Stimulated activated naive CD8-positive, alpha-beta T cell treated with anti-CD3 and anti-CD28 coated beads, Interleukin-15, Interleukin-2, amounts not matched to agents 100 ng/mL and 50 ng/mL, for 24 hours (primary cell): ENCODE data around the gene ADAMTS12.
"Not testable (repeated sequence)": the region's sequence is repeated elsewhere in the genome, so short reads cannot be mapped to it uniquely, and the experiment has no call there.

Source experiments
- H3K27ac Mint-ChIP-seq: one replicate; pipeline ENCODE4 v1.8.0; 2021; ENCODE audit warnings: mild to moderate bottlenecking, mixed read lengths
- H3K27me3 Mint-ChIP-seq: one replicate; pipeline ENCODE4 v1.8.0; 2021; ENCODE audit warnings: mixed read lengths
- H3K36me3 Mint-ChIP-seq: one replicate; pipeline ENCODE4 v1.8.0; 2021; ENCODE audit warnings: low read depth, mixed read lengths
- H3K4me1 Mint-ChIP-seq: one replicate; pipeline ENCODE4 v1.8.0; 2021; ENCODE audit warnings: low read depth, mixed read lengths
- H3K4me3 Mint-ChIP-seq: one replicate; pipeline ENCODE4 v1.8.0; 2021; ENCODE audit warnings: mild to moderate bottlenecking, mixed read lengths
- H3K9me3 Mint-ChIP-seq: one replicate; pipeline ENCODE4 v1.8.0; 2021; ENCODE audit warnings: mixed read lengths

Gene ADAMTS12

DNA sequence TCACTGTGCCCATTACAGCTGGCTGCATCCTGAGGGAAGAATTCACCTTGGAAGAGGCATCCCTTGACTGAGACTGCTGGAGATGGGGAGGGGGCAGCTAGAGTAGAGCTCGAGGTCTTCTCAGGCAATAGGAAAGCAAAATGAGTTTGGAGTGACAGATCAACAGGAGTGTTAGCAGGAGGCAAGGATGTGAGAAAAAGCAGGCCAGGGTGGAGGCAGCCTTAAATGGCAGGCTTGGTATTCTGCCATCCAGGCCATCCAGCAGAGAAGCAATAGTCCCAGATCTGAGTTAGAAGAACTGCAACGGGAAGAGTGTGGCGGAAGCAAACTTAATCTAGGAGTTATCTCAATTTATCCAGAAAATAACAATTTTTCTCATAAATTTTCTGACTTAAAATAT lies 6.1 kb downstream of the ADAMTS12 start:
- Mint-ChIP-seq H3K36me3 (no peaks in the 10 kb centered on the region), H3K27me3 (peaks cover 17% of the 10 kb centered on the region), H3K4me1 (no peaks in the 10 kb centered on the region), H3K9me3 (no peaks in the 10 kb centered on the region), H3K27ac (no peak overlapping the region), H3K4me3 (no peak overlapping the region)

DNA sequence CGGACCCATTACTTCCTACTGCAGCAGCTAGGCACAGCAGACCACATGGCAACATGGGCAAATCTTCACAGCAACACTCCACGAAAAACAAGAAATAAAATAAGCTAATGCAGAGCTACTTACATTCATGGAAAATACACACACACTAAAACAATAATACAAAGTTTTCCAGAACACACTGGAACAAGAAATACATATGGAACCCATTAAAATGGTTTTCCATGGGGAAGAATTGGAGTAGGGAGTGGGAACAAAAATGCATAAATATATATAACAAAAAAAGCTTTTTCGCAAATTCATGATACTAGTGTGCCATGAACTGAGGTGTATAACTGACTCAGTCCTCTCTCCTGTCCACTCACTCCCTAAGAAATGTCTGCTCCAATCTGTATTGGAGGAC lies 8.3 kb downstream of the ADAMTS12 start:
- H3K4me1 Mint-ChIP-seq = no peaks in the 10 kb centered on the region
- no peaks in the 10 kb centered on the region for H3K36me3 Mint-ChIP-seq
- H3K4me3 Mint-ChIP-seq = no peak overlapping the region
- no peaks in the 10 kb centered on the region for H3K9me3 Mint-ChIP-seq
- H3K27me3 Mint-ChIP-seq = peaks cover 5% of the 10 kb centered on the region
- no peak overlapping the region for H3K27ac Mint-ChIP-seq

DNA sequence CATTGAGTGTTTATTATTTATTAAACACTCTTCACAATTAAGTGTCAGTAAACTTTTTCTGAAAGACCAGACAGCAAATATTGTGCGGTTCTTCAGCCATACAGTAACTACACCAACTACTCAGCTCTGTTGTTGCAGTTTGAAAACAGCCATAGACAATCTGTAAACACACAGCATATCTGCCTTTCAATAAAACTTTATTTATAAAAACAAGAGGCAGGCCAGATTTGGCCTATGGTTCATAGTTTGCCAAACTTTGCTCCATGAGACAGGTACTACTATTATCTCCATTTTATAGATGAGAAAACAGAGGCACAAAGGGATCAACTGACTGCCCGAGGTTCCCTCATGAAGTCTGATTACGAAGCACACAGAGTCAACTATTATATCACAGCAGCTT lies 11.5 kb downstream of the ADAMTS12 start:
- Mint-ChIP-seq H3K4me3 (no peak overlapping the region), H3K36me3 (no peaks in the 10 kb centered on the region), H3K4me1 (no peaks in the 10 kb centered on the region), H3K27me3 (no peaks in the 10 kb centered on the region), H3K9me3 (no peaks in the 10 kb centered on the region), H3K27ac (no peak overlapping the region)

DNA sequence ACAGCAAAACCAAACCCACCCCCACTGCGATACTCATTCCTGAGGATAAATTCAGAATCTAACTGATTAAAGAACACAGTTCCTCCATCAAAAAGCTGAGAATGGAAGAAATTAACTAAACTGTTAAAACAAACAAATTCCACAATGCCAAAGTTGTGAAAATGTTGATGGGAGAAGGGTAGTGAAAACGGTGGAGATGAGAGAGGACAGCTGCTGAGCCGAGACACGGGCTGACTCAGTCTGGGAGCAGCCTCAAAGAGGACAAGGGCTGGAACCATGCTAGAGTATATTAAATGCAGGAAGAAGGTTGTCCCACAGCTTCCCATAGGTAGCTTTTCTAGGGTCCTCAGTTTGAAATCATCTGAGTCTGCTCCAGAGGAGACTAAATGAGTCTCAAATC lies 14.3 kb downstream of the ADAMTS12 start:
- Mint-ChIP-seq H3K4me1 (no peaks in the 10 kb centered on the region), H3K4me3 (no peak overlapping the region), H3K27ac (no peak overlapping the region), H3K9me3 (no peaks in the 10 kb centered on the region), H3K27me3 (no peaks in the 10 kb centered on the region), H3K36me3 (no peaks in the 10 kb centered on the region)

DNA sequence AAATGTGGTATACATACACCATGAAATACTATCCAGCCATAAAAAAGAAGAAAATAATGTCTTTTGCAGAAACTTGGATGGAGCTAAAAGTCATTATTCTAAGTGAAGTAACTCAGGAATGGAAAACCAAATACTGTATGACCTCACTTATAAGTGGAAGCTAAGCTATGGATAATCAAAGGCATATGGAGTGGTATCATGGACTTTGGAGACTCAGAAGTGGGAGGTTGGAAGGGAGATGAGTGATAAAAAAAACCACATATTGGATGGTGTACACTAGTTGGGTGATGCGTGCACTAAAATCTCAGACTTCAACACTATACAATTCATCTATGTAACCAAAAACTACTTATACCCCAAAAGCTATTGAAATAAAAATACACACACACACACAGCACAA lies 24.5 kb downstream of the ADAMTS12 start:
- no peak overlapping the region for H3K4me3 Mint-ChIP-seq
- no peaks in the 10 kb centered on the region for H3K36me3 Mint-ChIP-seq
- no peak overlapping the region for H3K27ac Mint-ChIP-seq
- H3K4me1 Mint-ChIP-seq = no peaks in the 10 kb centered on the region
- H3K27me3 Mint-ChIP-seq = peaks cover 3% of the 10 kb centered on the region
- peaks cover 17% of the 10 kb centered on the region for H3K9me3 Mint-ChIP-seq

DNA sequence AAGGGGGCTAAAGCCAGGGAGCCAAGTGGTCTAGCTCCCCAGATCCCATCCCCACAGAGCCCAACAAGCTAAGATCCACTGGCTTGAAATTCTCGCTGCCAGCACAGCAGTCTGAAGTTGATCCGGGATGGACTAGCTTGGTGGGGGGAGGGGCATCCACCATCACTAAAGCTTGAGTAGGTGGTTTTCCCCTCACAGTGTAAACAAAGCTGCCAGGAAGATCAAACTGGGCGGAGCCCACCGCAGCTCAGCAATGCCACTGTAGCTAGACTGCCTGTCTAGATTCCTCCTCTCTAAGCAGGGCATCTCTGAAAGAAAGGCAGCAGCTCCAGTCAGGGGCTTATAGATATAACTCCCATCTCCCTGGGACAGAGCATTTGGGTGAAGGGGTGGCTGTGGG lies 32.6 kb downstream of the ADAMTS12 start:
- H3K9me3 Mint-ChIP-seq, H3K27ac Mint-ChIP-seq, H3K27me3 Mint-ChIP-seq, H3K4me1 Mint-ChIP-seq, H3K4me3 Mint-ChIP-seq, H3K36me3 Mint-ChIP-seq: not testable (repeated sequence)

DNA sequence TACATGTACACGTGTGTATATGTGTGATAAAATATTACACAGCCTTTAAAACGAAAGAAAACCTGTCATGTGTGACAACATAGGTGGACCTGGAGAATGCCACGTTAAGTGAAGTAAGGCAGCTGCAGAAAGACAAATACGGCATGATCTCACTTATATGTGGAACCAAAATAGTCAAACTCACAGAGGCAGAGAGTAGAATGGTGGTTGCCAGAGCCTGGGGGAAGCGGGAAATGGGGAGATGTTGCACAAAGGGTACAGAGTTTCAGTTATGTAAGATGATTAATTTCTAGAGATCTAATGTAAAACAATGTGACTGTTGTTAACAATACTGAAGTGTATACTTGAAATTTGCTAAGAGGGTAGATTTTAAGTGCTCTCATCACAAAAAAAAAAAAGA lies 34.8 kb downstream of the ADAMTS12 start:
- no peak overlapping the region for H3K4me3 Mint-ChIP-seq
- H3K4me1 Mint-ChIP-seq = peaks cover 9% of the 10 kb centered on the region
- H3K27ac Mint-ChIP-seq = no peak overlapping the region
- peaks cover 5% of the 10 kb centered on the region for H3K9me3 Mint-ChIP-seq
- no peaks in the 10 kb centered on the region for H3K36me3 Mint-ChIP-seq
- peaks cover under 1% of the 10 kb centered on the region for H3K27me3 Mint-ChIP-seq

DNA sequence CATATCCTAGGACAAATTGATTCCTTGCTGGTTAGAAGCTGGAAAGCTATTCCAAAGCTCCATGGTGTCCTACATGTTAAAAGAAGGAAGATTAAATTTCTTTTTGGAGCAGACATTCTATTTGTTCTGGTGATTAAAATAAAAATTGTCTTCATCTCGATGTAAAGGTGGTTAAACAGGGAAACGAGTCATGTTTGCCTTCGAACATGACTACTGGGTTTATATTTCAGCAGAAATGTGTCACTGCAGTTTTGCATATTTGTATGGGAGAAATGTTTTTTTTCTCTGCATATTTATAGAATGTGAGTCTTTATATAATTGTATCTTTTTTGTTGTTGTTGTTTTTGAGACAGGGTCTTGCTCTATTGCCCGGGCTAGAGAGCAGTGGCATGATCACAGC lies 36.4 kb downstream of the ADAMTS12 start:
- Mint-ChIP-seq H3K4me1 (peaks cover 11% of the 10 kb centered on the region), H3K36me3 (no peaks in the 10 kb centered on the region), H3K9me3 (no peaks in the 10 kb centered on the region), H3K4me3 (no peak overlapping the region), H3K27ac (no peak overlapping the region), H3K27me3 (peaks cover 4% of the 10 kb centered on the region)

DNA sequence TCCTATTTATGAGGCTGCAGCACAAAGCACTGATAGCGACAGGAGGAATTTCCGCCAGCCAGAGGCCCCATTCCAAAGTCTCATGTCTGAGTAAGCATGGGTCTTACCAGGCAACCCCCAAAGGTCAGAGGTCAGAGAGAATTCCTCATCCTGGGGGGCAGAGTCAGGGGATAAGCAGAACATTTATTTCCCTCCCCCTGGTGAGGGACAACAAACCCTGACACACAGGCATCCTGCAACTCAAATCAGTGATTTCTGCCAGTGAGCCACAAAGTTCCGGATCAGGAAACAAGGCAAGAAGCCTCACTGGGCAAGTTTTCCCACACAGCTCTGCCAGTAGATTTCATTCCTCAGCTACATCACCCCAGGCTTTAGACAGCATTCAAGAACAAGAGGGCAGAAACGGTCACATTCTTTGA lies 37.0 kb downstream of the ADAMTS12 start:
- no peak overlapping the region for H3K4me3 Mint-ChIP-seq
- no peak overlapping the region for H3K27ac Mint-ChIP-seq
- H3K27me3 Mint-ChIP-seq = peaks cover 4% of the 10 kb centered on the region
- no peaks in the 10 kb centered on the region for H3K36me3 Mint-ChIP-seq
- H3K4me1 Mint-ChIP-seq = peaks cover 17% of the 10 kb centered on the region
- H3K9me3 Mint-ChIP-seq = no peaks in the 10 kb centered on the region

DNA sequence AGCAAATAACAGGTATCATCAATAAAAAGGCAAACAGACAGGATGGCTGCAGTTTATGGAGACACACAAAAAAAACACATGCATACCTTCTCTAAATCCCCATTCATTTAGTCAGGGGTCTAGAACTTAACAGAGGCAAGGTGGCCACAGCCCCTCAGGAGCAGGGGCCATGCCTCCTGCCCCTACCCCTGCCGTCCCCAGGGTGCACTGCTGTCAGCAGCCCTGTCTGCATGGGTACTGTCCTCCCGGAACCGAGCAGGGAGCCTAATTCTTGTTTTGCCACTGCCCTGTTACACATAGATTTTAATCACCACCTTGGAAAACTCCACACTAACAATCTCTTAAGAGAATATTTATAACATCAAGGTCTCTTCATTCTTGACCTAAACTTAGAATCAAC lies 39.0 kb downstream of the ADAMTS12 start:
- Mint-ChIP-seq H3K27ac (no peak overlapping the region), H3K4me3 (no peak overlapping the region), H3K9me3 (no peaks in the 10 kb centered on the region), H3K27me3 (peaks cover 4% of the 10 kb centered on the region), H3K4me1 (peaks cover 12% of the 10 kb centered on the region), H3K36me3 (no peaks in the 10 kb centered on the region)

DNA sequence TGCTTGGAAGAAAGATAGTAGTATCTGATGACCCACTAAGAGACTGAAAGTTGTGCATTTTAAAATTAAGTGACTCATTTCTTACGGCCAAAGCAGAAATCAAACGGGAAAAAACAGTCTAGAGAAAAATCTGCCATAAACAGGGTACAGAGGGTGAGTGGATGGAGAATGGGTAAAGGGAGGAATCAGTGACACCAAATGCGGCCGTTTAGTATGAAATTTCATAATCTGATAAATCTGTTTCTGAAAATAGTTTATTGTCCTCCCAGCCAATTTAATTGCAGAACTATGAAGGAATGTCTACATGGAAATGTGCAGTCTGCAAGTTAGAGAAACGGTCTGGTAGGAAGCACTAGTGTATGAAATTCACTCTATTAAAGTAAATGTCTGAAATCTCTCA lies 39.5 kb downstream of the ADAMTS12 start:
- Mint-ChIP-seq H3K36me3 (no peaks in the 10 kb centered on the region), H3K9me3 (no peaks in the 10 kb centered on the region), H3K27me3 (peaks cover 4% of the 10 kb centered on the region), H3K4me3 (no peak overlapping the region), H3K4me1 (peaks cover 11% of the 10 kb centered on the region), H3K27ac (no peak overlapping the region)

DNA sequence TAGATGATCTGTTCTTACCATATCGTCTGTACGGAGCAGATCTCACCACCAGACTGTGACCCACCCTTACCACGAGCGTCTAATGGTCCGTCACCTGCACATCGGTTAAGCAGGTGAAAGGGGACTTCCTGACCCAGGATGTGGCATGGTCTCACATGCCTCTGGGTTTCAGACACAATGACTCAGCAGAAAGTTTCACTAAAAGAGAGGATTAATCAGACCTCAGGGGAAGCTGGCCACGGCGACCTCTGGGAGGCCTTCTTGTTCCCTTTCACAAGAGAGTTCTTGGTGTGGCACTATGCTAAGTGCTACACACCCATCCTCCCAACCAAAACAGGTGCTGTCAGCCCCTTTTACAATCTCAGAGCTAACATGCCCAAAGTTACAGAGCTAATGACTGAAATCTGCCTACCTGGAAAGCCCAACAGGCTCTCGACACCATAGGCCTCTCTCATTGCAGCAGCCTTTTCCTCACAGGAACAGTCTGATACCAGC lies 41.6 kb downstream of the ADAMTS12 start:
- Mint-ChIP-seq H3K27ac (peak overlapping the region; percentile 30), H3K4me1 (peaks cover 11% of the 10 kb centered on the region), H3K9me3 (no peaks in the 10 kb centered on the region), H3K27me3 (peaks cover 4% of the 10 kb centered on the region), H3K36me3 (no peaks in the 10 kb centered on the region), H3K4me3 (no peak overlapping the region)

DNA sequence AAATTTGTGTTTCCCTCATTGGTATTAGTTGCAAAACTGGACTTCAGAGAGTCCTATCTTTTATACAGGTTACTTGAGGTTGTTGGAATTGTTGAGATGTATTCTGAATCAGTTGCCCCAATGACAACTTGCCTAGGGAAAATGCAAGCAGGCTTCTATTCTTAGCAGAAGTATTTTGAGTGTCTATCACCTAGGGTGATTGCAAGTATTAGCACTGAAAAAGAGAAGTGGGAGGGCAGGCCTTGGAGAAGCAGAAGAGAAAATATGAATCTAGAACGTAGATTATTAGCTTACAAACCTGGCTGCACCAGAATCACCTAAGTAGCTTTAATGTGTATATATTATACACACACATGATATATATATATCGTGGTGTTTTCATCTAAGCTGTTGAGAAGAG lies 43.2 kb downstream of the ADAMTS12 start:
- Mint-ChIP-seq H3K27ac (no peak overlapping the region), H3K4me3 (no peak overlapping the region), H3K9me3 (peaks cover under 1% of the 10 kb centered on the region), H3K27me3 (peaks cover 4% of the 10 kb centered on the region), H3K36me3 (no peaks in the 10 kb centered on the region), H3K4me1 (peaks cover 11% of the 10 kb centered on the region)

DNA sequence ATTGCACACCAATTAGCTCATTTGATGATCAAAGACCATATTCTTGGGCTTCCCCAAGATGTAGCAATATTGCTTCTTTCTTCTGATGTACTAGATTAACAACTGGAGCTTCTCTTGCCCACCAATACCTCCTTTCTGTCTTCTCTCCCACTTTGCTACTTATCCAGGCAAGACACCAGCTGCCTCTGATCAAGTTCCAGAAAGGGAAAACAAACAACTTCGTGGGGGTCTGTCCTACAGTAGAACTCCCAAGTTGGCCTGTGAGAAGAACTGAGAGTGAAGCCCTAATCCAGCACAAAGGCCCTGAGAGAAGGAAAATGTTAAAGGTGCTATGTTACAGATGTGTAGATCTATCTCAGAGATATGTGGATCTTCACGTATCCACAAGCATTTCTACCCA lies 44.9 kb downstream of the ADAMTS12 start:
- Mint-ChIP-seq H3K4me3 (no peak overlapping the region), H3K36me3 (no peaks in the 10 kb centered on the region), H3K27ac (no peak overlapping the region), H3K9me3 (peaks cover 8% of the 10 kb centered on the region), H3K27me3 (peaks cover 2% of the 10 kb centered on the region), H3K4me1 (peaks cover 13% of the 10 kb centered on the region)

DNA sequence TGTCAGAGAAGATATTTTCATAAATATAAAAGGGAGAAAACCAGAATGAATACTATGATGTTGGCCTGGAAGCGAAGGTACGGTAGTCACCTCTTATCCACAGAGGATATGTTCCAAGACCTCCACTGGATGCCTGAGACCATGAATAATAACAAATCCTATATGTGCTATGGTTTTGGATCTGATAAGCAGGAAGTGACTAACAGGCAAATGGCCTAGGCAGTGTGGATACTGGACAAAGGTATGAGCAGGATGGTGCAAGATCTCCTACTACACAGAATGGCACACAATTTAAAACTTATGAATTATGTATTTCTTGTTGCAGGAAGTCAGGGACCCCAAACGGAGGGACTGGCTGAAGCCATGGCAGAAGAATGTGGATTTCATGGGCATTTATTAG lies 48.2 kb downstream of the ADAMTS12 start:
- no peak overlapping the region for H3K4me3 Mint-ChIP-seq
- H3K27me3 Mint-ChIP-seq = no peaks in the 10 kb centered on the region
- H3K36me3 Mint-ChIP-seq = no peaks in the 10 kb centered on the region
- peaks cover 8% of the 10 kb centered on the region for H3K9me3 Mint-ChIP-seq
- no peak overlapping the region for H3K27ac Mint-ChIP-seq
- peaks cover 11% of the 10 kb centered on the region for H3K4me1 Mint-ChIP-seq

DNA sequence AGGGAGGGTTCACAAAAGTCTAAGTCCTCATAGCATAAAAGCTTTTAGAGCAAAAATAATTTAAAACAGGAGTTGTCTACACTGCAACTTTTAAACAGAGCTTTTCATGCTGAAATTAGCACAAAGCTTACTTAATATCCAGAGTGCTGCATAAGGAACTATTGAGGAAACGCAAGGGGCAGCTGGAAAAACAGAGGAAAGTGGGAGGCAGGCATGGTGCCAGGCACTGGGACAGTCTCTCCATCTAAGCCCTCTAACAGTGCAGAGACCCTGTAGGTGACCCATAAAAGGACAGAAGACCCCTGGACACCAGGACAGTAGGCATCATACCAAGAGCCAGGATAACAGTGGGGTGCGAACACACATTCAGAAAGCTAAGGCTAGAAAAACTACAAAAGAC lies 49.3 kb downstream of the ADAMTS12 start:
- H3K4me1 Mint-ChIP-seq = peaks cover 11% of the 10 kb centered on the region
- no peaks in the 10 kb centered on the region for H3K27me3 Mint-ChIP-seq
- no peak overlapping the region for H3K4me3 Mint-ChIP-seq
- H3K36me3 Mint-ChIP-seq = no peaks in the 10 kb centered on the region
- H3K27ac Mint-ChIP-seq = no peak overlapping the region
- peaks cover 8% of the 10 kb centered on the region for H3K9me3 Mint-ChIP-seq
